ENCODE data around the gene TTC9.

DNA sequence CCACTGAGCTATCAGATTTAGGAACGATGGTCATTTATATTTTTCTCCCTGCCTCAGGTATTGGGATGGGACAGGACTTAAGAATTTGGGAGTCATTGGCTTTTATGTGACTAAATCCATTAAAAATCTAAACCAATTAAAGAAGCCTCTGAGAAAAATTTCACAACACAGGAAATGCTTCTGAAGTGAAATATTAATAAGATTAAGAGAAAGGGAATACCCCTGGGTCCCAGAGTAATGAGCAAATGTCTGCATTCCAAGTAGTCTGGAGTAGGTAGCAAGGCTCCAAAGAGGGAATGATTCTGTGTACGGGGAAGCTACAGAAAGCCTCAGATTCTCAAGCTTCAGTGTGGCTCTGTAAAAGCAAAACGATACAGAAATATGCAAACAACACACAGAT is 40.6 kb upstream of the TTC9 start:
- TF ChIP-seq, protein P1, sequence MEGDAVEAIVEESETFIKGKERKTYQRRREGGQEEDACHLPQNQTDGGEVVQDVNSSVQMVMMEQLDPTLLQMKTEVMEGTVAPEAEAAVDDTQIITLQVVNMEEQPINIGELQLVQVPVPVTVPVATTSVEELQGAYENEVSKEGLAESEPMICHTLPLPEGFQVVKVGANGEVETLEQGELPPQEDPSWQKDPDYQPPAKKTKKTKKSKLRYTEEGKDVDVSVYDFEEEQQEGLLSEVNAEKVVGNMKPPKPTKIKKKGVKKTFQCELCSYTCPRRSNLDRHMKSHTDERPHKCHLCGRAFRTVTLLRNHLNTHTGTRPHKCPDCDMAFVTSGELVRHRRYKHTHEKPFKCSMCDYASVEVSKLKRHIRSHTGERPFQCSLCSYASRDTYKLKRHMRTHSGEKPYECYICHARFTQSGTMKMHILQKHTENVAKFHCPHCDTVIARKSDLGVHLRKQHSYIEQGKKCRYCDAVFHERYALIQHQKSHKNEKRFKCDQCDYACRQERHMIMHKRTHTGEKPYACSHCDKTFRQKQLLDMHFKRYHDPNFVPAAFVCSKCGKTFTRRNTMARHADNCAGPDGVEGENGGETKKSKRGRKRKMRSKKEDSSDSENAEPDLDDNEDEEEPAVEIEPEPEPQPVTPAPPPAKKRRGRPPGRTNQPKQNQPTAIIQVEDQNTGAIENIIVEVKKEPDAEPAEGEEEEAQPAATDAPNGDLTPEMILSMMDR (IDR thresholded peaks at IDR 0.05; ENCODE audit: borderline replicate concordance, extremely low read depth, low read length, poor library complexity, severe bottlenecking), result no peak
- TF ChIP-seq EZH2 (IDR thresholded peaks at IDR 0.05; ENCODE audit: borderline replicate concordance, low read depth, low read length, severe bottlenecking), result no peak
